Putamen (tissue), 1 donor: ENCODE data around the gene ADCY2.
"Not testable (repeated sequence)": the region's sequence is repeated elsewhere in the genome, so short reads cannot be mapped to it uniquely, and the experiment has no call there.

Experiments
- DNase-seq: peaks from one replicate; pipeline ENCODE4 v3.0.0-alpha.2; 2016; ENCODE audit warnings: low spot score

Gene ADCY2

GRCh38 chr5:7395432-7395946 is 449 bp upstream of the ADCY2 start:
- DNase-seq = no peak

GRCh38 chr5:7396713-7397454 is 946 bp downstream of the ADCY2 start:
- no peak for DNase-seq

- no peak for DNase-seq
Measured at GRCh38 chr5:7397937-7398336, 2.0 kb downstream of the ADCY2 start.

- DNase-seq = no peak
Measured at GRCh38 chr5:7398596-7399280, 2.8 kb downstream of the ADCY2 start.

- no peak for DNase-seq
Measured at GRCh38 chr5:7405277-7405676, 9.3 kb downstream of the ADCY2 start.

GRCh38 chr5:7410936-7411511 is 15.1 kb downstream of the ADCY2 start:
- no peak for DNase-seq

- no peak for DNase-seq
Measured at GRCh38 chr5:7412409-7412808, 16.5 kb downstream of the ADCY2 start.

GRCh38 chr5:7415123-7415522 is 19.2 kb downstream of the ADCY2 start:
- no peak for DNase-seq

GRCh38 chr5:7415587-7416535 is 19.9 kb downstream of the ADCY2 start:
- no peak for DNase-seq

GRCh38 chr5:7418276-7418675 is 22.3 kb downstream of the ADCY2 start:
- DNase-seq = no peak

- no peak for DNase-seq
Measured at GRCh38 chr5:7419367-7419766, 23.4 kb downstream of the ADCY2 start.

- DNase-seq = no peak
Measured at GRCh38 chr5:7419846-7420245, 23.9 kb downstream of the ADCY2 start.

- no peak for DNase-seq
Measured at GRCh38 chr5:7420510-7421280, 24.8 kb downstream of the ADCY2 start.

- no peak for DNase-seq
Measured at GRCh38 chr5:7422316-7423106, 26.6 kb downstream of the ADCY2 start.

GRCh38 chr5:7423231-7423630 is 27.3 kb downstream of the ADCY2 start:
- not testable (repeated sequence) for DNase-seq

GRCh38 chr5:7425830-7426229 is 29.9 kb downstream of the ADCY2 start:
- DNase-seq = no peak

GRCh38 chr5:7426284-7426683 is 30.3 kb downstream of the ADCY2 start:
- DNase-seq = no peak

GRCh38 chr5:7434914-7435313 is 39.0 kb downstream of the ADCY2 start:
- no peak for DNase-seq

GRCh38 chr5:7435503-7435902 is 39.6 kb downstream of the ADCY2 start:
- no peak for DNase-seq

- no peak for DNase-seq
Measured at GRCh38 chr5:7436521-7436920, 40.6 kb downstream of the ADCY2 start.
